ENCODE results near the gene KIAA0232. TPM values are rescaled to one million over a fixed set of nuclear protein-coding genes. Genes with fewer than 3 reads are reported as not detected.

The KIAA0232 gene
- total and polyA plus RNA-seq, 2 of the 8 experiments (the other 6 are each of a cell fraction or from before 2014, with no cell fraction given) = 5.6 to 23.3 TPM

- Histone ChIP-seq H3K4ac (replicated peaks; ENCODE audit: insufficient read length, low read depth, low read length) (no peak overlapping the region), H2BK5ac (ENCODE audit: low read depth, low read length) (no peak overlapping the region), H4K8ac (ENCODE audit: extremely low read depth, insufficient read depth, low read length) (no peak overlapping the region), H3K18ac (ENCODE audit: extremely low read depth, low read length) (no peak overlapping the region), H3K4me2 (ENCODE audit: insufficient read depth in 1 of 2, low read depth in 2 of 2, low read length in 2 of 2) (no peak overlapping the region), H3K9me3 (ENCODE audit: insufficient read depth in 2 of 2, low read depth in 1 of 2, low read length in 1 of 2) (no peaks in the 10 kb centered on the region), H2BK20ac (ENCODE audit: low read length) (no peak overlapping the region), H3K4me1 (replicated peaks in 1 of 4; ENCODE audit: control insufficient read depth in 3 of 4, insufficient read depth in 4 of 4, low read length in 3 of 4) (no peaks in the 10 kb centered on the region), H3K27ac (ENCODE audit: low read depth, low read length) (no peak overlapping the region), H2AFZ (ENCODE audit: low read length) (no peak overlapping the region), H2BK15ac (ENCODE audit: low read length) (no peak overlapping the region), H3K9ac (replicated peaks in 1 of 4; ENCODE audit: extremely low read depth in 1 of 4, low read depth in 3 of 4, low read length in 3 of 4) (no peak overlapping the region), H2BK120ac (replicated peaks; ENCODE audit: low read depth, low read length) (no peak overlapping the region), H4K5ac (ENCODE audit: insufficient read length, low read depth, low read length) (no peak overlapping the region), H4K20me1 (replicated peaks in 1 of 2; ENCODE audit: control insufficient read depth in 1 of 2, insufficient read depth in 2 of 2, low read length in 2 of 2) (peaks cover 0 to 7% of the 10 kb centered on the region in 2 experiments), H4K91ac (replicated peaks; ENCODE audit: insufficient read length, low read length) (no peak overlapping the region), H3K79me2 (ENCODE audit: control insufficient read depth in 1 of 2, insufficient read depth in 2 of 2, low read length in 2 of 2) (no peaks in the 10 kb centered on the region), H3K56ac (replicated peaks; ENCODE audit: insufficient read length, low read depth, low read length) (no peak overlapping the region), H2AK5ac (ENCODE audit: low read depth, low read length) (no peak overlapping the region), H3K23ac (ENCODE audit: insufficient read length) (no peak overlapping the region), H3K14ac (ENCODE audit: insufficient read length) (no peak overlapping the region), H3K4me3 (ENCODE audit: extremely low read depth in 1 of 4, insufficient read depth in 2 of 4, low read depth in 3 of 4, low read length in 4 of 4) (no peak overlapping the region), H3K79me1 (ENCODE audit: low read depth, low read length) (no peaks in the 10 kb centered on the region), H3K36me3 (ENCODE audit: control insufficient read depth in 2 of 4, insufficient read depth in 4 of 4, low read length in 3 of 4) (peaks cover 3 to 22% (median 18%) of the 10 kb centered on the region in 4 experiments; a peak in 7 of 8 replicates), H3K27me3 (replicated peaks in 1 of 4; ENCODE audit: control insufficient read depth in 3 of 4, extremely low read depth in 1 of 4, insufficient read depth in 3 of 4, low read length in 3 of 4) (no peaks in the 10 kb centered on the region), H3K23me2 (ENCODE audit: low read depth, low read length) (no peaks in the 10 kb centered on the region), H2BK12ac (ENCODE audit: low read depth, low read length) (no peak overlapping the region)
- FAIRE-seq (no peak), DNase-seq (ENCODE audit: low read depth in 1 of 2, low spot score in 2 of 2) (no peak)
- ChIA-PET CTCF (ENCODE audit: partially characterized antibody) (interaction anchor here (1.3 to 7.3 kb wide), 2 partner anchors 8 to 164 kb away, joined by 3 to 67 read pairs; no protein-coding TSS in a partner anchor), POLR2A (ENCODE audit: partially characterized antibody) (no interaction called here)
- WGBS, 2 experiments (ENCODE audit: extremely low coverage in 1 of 2, insufficient coverage in 1 of 2, insufficient read length in 1 of 2, insufficient replicate concordance in 2 of 2, low coverage in 1 of 2, low lambda C conversion rate in 2 of 2, missing lambda C conversion rate in 1 of 2) = 96% methylated on average over 16 of the region's 16 CpGs; no CpG with 5 or more reads in 1 of the 2 experiments
- TF ChIP-seq GABPA (IDR thresholded peaks at IDR 0.05; ENCODE audit: borderline replicate concordance, insufficient read depth, low read length) = no peak
- no peak for TF ChIP-seq JUN (IDR thresholded peaks at IDR 0.05; ENCODE audit: low read depth, low read length)
- TF ChIP-seq KDM4A (IDR thresholded peaks at IDR 0.05; ENCODE audit: low read depth, low read length, severe bottlenecking) = no peak
- no peak for TF ChIP-seq CHD1 (IDR thresholded peaks at IDR 0.05; ENCODE audit: low read depth, low read length)
- TF ChIP-seq SP2 (IDR thresholded peaks at IDR 0.05; ENCODE audit: low read length) = no peak
- no peak for TF ChIP-seq PHF8 (conservative IDR thresholded peaks at IDR 0.05; ENCODE audit: low read depth, low read length)
- no peak for TF ChIP-seq SRF (IDR thresholded peaks at IDR 0.05; ENCODE audit: low read depth, low read length)
- no peak for TF ChIP-seq TAF1 (IDR thresholded peaks at IDR 0.05; ENCODE audit: low read depth, low read length)
- no peak for TF ChIP-seq HDAC6 (IDR thresholded peaks at IDR 0.05; ENCODE audit: low read depth, low read length)
- TF ChIP-seq SP1 (IDR thresholded peaks at IDR 0.05; ENCODE audit: low read depth, low read length) = no peak
- no peak for TF ChIP-seq RFX5 (IDR thresholded peaks at IDR 0.05; ENCODE audit: borderline replicate concordance, low read depth, low read length)
- no peak for TF ChIP-seq CHD2 (IDR thresholded peaks at IDR 0.05; ENCODE audit: low read length)
- TF ChIP-seq TEAD4 (IDR thresholded peaks at IDR 0.05; ENCODE audit: low read depth, low read length) = no peak
- no peak for TF ChIP-seq SIX5 (IDR thresholded peaks at IDR 0.05; ENCODE audit: low read depth, low read length)
- TF ChIP-seq CREB1 (IDR thresholded peaks at IDR 0.05) = no peak
- TF ChIP-seq BRCA1 (IDR thresholded peaks at IDR 0.05; ENCODE audit: low read depth, low read length) = no peak
- no peak for TF ChIP-seq KDM1A (IDR thresholded peaks at IDR 0.05; ENCODE audit: borderline replicate concordance, low read length)
These were observed 99.4 kb downstream of the KIAA0232 start for GRCh38 chr4:6881908-6882307.

Data from H1 (cell line).